DND-41 (cell line): ENCODE data around the gene CAV1.

ENCODE experiments used
- ATAC-seq: fragments of 200-7000 bp; cut with Tn5 transposase; 3 replicates; pipeline ENCODE4 v1.9.1; 2021; ENCODE audit warnings: low read depth; ENCODE audit not compliant: insufficient read depth
- DNase-seq: peaks from one replicate; pipeline ENCODE4 v3.0.0-alpha.2; 2020
- H2AFZ ChIP-seq: 2 replicates; pipeline ENCODE4 v1.6.0; 2012; ENCODE audit warnings: low read depth, low read length
- H3K27ac ChIP-seq: 2 replicates; pipeline ENCODE4 v1.5.1; 2012; ENCODE audit warnings: low read length, inconsistent platforms
- H3K27me3 ChIP-seq: fragments of 200-600 bp; sonication (generic); 2 replicates; pipeline ENCODE4 v1.6.0; 2012; ENCODE audit warnings: low read length, mild to moderate bottlenecking, inconsistent platforms; ENCODE audit not compliant: insufficient read depth, poor library complexity
- H3K36me3 ChIP-seq: 2 replicates; pipeline ENCODE4 v1.5.1; 2012; ENCODE audit warnings: low read length, inconsistent platforms; ENCODE audit not compliant: insufficient read depth
- H3K4me1 ChIP-seq: 2 replicates; pipeline ENCODE4 v1.5.1; 2012; ENCODE audit warnings: mild to moderate bottlenecking, low read length; ENCODE audit not compliant: insufficient read depth
- H3K4me2 ChIP-seq: 2 replicates; pipeline ENCODE4 v1.6.0; 2012; ENCODE audit warnings: mild to moderate bottlenecking, moderate library complexity, low read length, inconsistent platforms; ENCODE audit not compliant: insufficient read depth
- H3K4me3 ChIP-seq, 2 experiments: fragments of 200-600 bp in 1 of 2; shearing (Covaris generic) in 1 of 2; 2 replicates each; pipeline ENCODE4 v1.5.1; 2012 to 2016; ENCODE audit warnings: inconsistent platforms in 2 of 2, low read length in 2 of 2, mild to moderate bottlenecking in 2 of 2, low read depth in 1 of 2, moderate library complexity in 1 of 2
- H3K79me2 ChIP-seq: 2 replicates; pipeline ENCODE4 v1.6.0; 2012; ENCODE audit warnings: low read length, inconsistent platforms; ENCODE audit not compliant: insufficient read depth
- H3K9ac ChIP-seq: 2 replicates; pipeline ENCODE4 v1.6.0; 2012; ENCODE audit warnings: low read depth, mild to moderate bottlenecking, inconsistent platforms, low read length, moderate library complexity
- H3K9me3 ChIP-seq: 2 replicates; pipeline ENCODE4 v1.5.1; 2012; ENCODE audit warnings: low read length, moderate library complexity, mild to moderate bottlenecking, inconsistent platforms; ENCODE audit not compliant: insufficient read depth, severe bottlenecking
- H4K20me1 ChIP-seq: 2 replicates; pipeline ENCODE4 v1.6.0; 2012; ENCODE audit warnings: low read length; ENCODE audit not compliant: insufficient read depth
- EZH2 ChIP-seq: IDR thresholded peaks from 3 replicates; pipeline ENCODE4 v1.6.1; 2012; ENCODE audit warnings: borderline replicate concordance, low read depth, mild to moderate bottlenecking, moderate library complexity, low read length, inconsistent platforms; ENCODE audit not compliant: severe bottlenecking
- TF ChIP-seq, protein P1 (sequence below): IDR thresholded peaks from 2 replicates; pipeline ENCODE4 v1.5.1; 2012; ENCODE audit warnings: borderline replicate concordance, low read length, moderate library complexity, mild to moderate bottlenecking; ENCODE audit not compliant: poor library complexity, severe bottlenecking; ENCODE audit errors: extremely low read depth

The CAV1 gene

DNA sequence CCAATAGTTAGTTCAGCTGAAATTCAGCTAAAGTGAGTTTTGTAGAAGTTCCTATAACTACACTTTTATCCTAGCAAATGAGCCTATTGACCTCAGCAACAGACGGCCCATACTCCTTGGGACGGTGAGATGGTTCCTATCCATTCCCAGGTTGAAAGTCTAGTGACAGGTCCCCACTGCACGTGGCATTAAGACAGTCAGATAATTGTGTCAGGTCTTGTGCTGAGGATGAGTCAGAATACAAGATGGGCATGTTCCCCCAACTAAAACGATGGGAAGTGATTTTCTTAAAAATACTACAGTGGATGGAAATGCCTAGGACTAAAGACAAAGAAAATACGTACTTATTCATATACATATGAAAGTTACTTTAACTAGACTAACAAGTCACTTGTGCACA is 2.1 kb downstream of the CAV1 start:
- Histone ChIP-seq H3K4me3 (no peak overlapping the region), H3K9ac (no peak overlapping the region)
- TF ChIP-seq, protein P1, sequence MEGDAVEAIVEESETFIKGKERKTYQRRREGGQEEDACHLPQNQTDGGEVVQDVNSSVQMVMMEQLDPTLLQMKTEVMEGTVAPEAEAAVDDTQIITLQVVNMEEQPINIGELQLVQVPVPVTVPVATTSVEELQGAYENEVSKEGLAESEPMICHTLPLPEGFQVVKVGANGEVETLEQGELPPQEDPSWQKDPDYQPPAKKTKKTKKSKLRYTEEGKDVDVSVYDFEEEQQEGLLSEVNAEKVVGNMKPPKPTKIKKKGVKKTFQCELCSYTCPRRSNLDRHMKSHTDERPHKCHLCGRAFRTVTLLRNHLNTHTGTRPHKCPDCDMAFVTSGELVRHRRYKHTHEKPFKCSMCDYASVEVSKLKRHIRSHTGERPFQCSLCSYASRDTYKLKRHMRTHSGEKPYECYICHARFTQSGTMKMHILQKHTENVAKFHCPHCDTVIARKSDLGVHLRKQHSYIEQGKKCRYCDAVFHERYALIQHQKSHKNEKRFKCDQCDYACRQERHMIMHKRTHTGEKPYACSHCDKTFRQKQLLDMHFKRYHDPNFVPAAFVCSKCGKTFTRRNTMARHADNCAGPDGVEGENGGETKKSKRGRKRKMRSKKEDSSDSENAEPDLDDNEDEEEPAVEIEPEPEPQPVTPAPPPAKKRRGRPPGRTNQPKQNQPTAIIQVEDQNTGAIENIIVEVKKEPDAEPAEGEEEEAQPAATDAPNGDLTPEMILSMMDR, result no peak
- no peak for TF ChIP-seq EZH2

DNA sequence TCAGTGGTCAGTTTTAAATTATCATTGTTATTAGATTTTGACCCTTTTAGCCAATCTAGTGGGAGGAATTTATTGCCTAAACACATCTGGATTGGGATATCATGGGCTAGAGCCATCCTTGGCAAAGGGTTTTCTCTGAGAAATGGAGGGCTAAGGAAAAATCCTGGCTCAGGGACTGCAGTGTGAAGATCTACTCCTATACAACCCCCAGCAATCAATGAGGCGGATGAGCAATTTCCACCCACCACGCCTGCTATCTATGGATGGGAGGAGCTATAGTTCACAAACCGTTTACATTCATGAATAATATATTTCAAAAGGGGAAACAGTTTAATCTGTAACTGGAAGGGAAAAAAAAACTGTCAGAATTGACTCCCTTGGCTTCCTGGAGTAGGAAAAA is 2.7 kb downstream of the CAV1 start:
- Histone ChIP-seq H3K4me2 (no peak overlapping the region), H3K4me3 (no peak overlapping the region), H4K20me1 (no peaks in the 10 kb centered on the region), H3K27me3 (no peaks in the 10 kb centered on the region), H3K36me3 (no peaks in the 10 kb centered on the region), H3K9me3 (no peaks in the 10 kb centered on the region), H3K79me2 (no peaks in the 10 kb centered on the region), H2AFZ (no peak overlapping the region), H3K4me1 (no peaks in the 10 kb centered on the region), H3K9ac (no peak overlapping the region), H3K27ac (no peak overlapping the region)
- TF ChIP-seq EZH2, result no peak
- TF ChIP-seq, protein P1, result no peak
- ATAC-seq, result no peak
- no peak for DNase-seq

More for the DNA sequence above, 2.1 kb downstream of the CAV1 start:
- H4K20me1 ChIP-seq, result no peaks in the 10 kb centered on the region
- H3K27me3 ChIP-seq, result peaks cover 3% of the 10 kb centered on the region
- DNase-seq, result no peak
- no peaks in the 10 kb centered on the region for H3K4me1 ChIP-seq
- no peak overlapping the region for H2AFZ ChIP-seq
- no peaks in the 10 kb centered on the region for H3K79me2 ChIP-seq
- no peak overlapping the region for H3K27ac ChIP-seq
- ATAC-seq, result no peak
- H3K9me3 ChIP-seq, result no peaks in the 10 kb centered on the region
- no peaks in the 10 kb centered on the region for H3K36me3 ChIP-seq
- no peak overlapping the region for H3K4me2 ChIP-seq

DNA sequence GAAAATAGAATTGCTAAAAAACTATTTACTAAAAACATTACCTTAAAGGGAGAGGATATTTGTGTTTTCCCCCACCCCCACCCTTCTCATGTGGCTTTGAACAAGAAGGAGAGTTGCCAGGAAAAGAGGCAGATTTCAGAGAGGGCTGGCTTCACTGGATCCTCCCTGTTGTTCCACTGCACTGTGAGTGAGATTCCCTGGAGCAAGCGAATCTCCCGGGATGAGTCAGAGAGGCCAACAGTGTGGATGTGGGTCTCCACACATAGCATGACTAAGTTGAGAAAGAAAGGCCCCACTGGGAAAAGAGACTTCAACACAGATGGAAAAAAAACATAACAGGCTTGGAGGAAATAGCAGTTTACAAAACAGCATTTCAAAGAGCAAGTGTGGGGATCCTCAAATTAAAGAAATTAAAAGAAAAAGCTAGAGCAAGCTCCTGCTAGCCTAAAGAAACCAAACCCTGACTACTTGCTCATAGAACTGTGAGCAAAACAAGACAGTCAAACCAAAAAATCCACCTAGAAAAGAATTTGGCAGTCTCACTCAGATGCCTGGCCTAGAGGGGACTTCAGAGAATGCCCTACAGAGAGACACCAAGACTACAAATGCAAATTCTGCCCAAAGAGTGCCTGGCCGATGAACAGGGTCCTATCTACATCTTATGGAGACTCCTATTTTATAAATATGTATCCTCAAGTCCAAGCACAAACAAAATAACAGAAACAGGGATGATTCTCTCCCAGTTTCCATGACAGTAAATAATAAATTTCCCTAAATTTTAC is 3.4 kb downstream of the CAV1 start:
- no peaks in the 10 kb centered on the region for H3K27me3 ChIP-seq

More for the DNA sequence above, 3.4 kb downstream of the CAV1 start:
- DNase-seq (no peak), ATAC-seq (no peak)
- Histone ChIP-seq H4K20me1 (no peaks in the 10 kb centered on the region), H3K4me3 (no peak overlapping the region), H3K4me1 (no peaks in the 10 kb centered on the region), H3K36me3 (no peaks in the 10 kb centered on the region), H3K4me2 (no peak overlapping the region), H3K27ac (no peak overlapping the region), H3K79me2 (no peaks in the 10 kb centered on the region), H3K9me3 (no peaks in the 10 kb centered on the region), H3K9ac (no peak overlapping the region), H2AFZ (no peak overlapping the region)
- no peak for TF ChIP-seq EZH2
- TF ChIP-seq, protein P1, result no peak
